Measurements from ENCODE around the gene KRT6A. TPM values are rescaled to one million over a fixed set of nuclear protein-coding genes. Genes with fewer than 3 reads are reported as not detected.

Gene KRT6A
- total RNA-seq (under 1 TPM in 1 of 10 donors, not detected in 9; 0.21 TPM), polyA plus RNA-seq (1 to 10 TPM in 1 of 2 donors, not detected in 1; 1.1 TPM)
- long read RNA-seq, donor 1, result 0 reads
- long read RNA-seq, donor 2, result 0 reads
- long read RNA-seq, donor 3, partial matches to known transcripts, result 0 of 1 reads
- long read RNA-seq, donor 3, other reads (novel, unspliced or antisense), result 0 of 1 reads

DNA sequence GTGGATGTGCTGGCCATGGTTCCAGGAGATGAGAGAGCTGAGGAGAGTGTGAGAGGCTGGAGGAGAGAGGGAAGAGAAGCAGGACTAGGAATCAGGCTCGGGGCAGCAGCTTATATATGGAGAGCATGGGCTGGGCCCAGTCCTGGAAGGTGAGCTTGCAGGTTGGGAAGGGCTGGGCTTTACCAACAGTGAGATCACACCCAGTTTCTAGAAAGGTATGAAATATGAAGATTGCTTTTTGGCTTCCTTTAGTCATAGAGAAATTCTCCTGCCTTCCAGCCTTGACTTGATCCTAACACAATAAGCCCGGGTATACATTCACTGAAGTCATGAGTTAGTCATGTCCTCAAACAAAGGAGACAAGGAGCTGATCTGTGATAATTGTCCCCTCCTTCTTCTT is at the start of gene KRT6A:
TSS of gene KRT6A (minus strand) at position 86 of the 400 bp plus-strand sequence. CDS start at position 17, 69 bp downstream.
- WGBS, 2 donors, result 84 to 92% methylated on average over 2 of the region's 2 CpGs
- Histone ChIP-seq H3K27ac (no peak within 1 kb of the TSS), H3K27me3 (peaks cover 0 to 41% (median 19%) of the 10 kb centered on the region in 7 donors), H3K36me3 (no peaks in the 10 kb centered on the region), H3K4me3 (no peak within 1 kb of the TSS), H3K4me1 (peaks cover 0 to 33% (median 6%) of the 10 kb centered on the region in 9 donors), H3K9me3 (no peaks in the 10 kb centered on the region)
- TF ChIP-seq, protein P1, sequence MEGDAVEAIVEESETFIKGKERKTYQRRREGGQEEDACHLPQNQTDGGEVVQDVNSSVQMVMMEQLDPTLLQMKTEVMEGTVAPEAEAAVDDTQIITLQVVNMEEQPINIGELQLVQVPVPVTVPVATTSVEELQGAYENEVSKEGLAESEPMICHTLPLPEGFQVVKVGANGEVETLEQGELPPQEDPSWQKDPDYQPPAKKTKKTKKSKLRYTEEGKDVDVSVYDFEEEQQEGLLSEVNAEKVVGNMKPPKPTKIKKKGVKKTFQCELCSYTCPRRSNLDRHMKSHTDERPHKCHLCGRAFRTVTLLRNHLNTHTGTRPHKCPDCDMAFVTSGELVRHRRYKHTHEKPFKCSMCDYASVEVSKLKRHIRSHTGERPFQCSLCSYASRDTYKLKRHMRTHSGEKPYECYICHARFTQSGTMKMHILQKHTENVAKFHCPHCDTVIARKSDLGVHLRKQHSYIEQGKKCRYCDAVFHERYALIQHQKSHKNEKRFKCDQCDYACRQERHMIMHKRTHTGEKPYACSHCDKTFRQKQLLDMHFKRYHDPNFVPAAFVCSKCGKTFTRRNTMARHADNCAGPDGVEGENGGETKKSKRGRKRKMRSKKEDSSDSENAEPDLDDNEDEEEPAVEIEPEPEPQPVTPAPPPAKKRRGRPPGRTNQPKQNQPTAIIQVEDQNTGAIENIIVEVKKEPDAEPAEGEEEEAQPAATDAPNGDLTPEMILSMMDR (IDR thresholded peaks at IDR 0.05), result no peak
- no peak for ATAC-seq
- no peak for DNase-seq
- intact Hi-C loops (cut with DNase I), result loop anchor here in 1 of 10 donors (10.0 kb wide), 1 partner anchor 108 kb away; the partner anchor contains the start of gene KRT84

DNA sequence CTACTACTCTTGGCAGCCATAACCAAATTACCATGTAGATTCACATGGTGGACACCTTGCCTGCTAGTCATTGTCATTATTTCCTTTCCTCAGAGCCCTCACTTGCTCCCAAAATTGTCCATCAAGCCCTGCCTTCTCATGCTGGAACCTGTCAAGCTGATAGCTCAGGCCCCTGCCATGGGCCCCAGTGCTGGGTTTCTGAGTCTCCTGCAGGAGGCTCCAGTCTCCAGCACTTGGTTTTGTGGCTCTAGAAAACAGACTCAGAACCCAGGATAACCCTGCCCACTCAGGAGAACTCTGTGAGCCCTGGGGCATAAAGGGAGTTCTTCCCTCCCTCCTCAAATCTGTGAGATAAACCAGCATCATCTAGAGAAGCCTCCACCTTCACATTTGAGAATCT is 49.1 kb upstream of the KRT6A start:
- Histone ChIP-seq H3K4me1 (peaks cover 0 to 4% (median 0%) of the 10 kb centered on the region in 9 donors), H3K9me3 (no peaks in the 10 kb centered on the region), H3K27me3 (peaks cover 0 to 12% (median 0%) of the 10 kb centered on the region in 7 donors), H3K36me3 (no peaks in the 10 kb centered on the region), H3K27ac (no peak overlapping the region), H3K4me3 (no peak overlapping the region)
- ATAC-seq (no peak), DNase-seq (no peak)
- TF ChIP-seq, protein P1 (IDR thresholded peaks at IDR 0.05), result no peak
- intact Hi-C loops (cut with DNase I), result no loop called here

DNA sequence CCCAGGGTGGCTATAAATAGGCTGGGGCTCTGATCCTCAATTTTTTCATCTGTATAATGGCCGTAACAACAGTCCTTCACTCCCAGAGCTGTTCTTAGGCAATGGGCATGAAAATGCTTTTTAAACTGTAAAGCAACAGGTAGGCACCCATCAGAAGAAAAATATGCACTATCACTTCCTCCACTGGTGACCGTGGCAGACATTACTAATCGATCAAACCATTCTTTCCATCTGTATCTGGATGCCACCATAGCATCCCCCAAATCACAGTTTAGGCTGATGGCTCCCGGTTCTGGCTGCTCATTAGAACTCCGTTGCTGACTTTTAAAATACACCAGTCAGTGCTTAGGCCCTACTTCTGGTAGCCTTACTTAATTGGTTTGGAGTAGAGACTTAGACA is 48.7 kb upstream of the KRT6A start:
- Histone ChIP-seq H3K27ac (no peak overlapping the region), H3K4me1 (peaks cover 0 to 4% (median 0%) of the 10 kb centered on the region in 9 donors), H3K27me3 (peaks cover 0 to 13% (median 0%) of the 10 kb centered on the region in 7 donors), H3K36me3 (no peaks in the 10 kb centered on the region), H3K4me3 (no peak overlapping the region), H3K9me3 (no peaks in the 10 kb centered on the region)
- DNase-seq (no peak), ATAC-seq (no peak)
- TF ChIP-seq, protein P1 (IDR thresholded peaks at IDR 0.05), result no peak
- intact Hi-C loops (cut with DNase I), result no loop called here
- 93 to 94% methylated on average over 5 of the region's 5 CpGs for WGBS, 2 donors

DNA sequence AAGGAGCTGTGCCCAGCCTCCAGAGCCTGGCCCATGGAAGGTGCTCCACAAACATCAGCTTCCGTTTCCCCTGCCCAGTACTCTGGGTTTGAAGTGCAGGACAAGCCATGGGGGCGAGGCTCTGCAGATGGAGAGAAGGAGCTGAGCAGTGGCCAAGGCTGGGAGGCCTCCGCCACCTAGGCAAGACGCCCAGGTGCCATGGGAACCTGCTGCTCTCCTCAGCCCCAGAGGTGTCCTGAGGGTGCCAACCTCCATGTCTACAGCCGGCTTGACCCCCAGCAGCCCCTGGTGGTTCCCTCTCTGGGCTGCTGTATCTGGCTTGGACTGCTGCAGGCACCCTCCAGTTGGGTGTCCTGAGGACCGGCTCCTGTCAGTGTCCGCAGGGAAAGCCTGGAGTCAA is 47.5 kb upstream of the KRT6A start:
- Histone ChIP-seq H3K4me1 (peaks cover 0 to 4% (median 0%) of the 10 kb centered on the region in 9 donors), H3K4me3 (no peak overlapping the region), H3K27me3 (peaks cover 0 to 7% (median 0%) of the 10 kb centered on the region in 7 donors), H3K27ac (no peak overlapping the region), H3K9me3 (no peaks in the 10 kb centered on the region), H3K36me3 (no peaks in the 10 kb centered on the region)
- intact Hi-C loops (cut with DNase I), result no loop called here
- DNase-seq (no peak), ATAC-seq (no peak)
- 92 to 98% methylated on average over 7 of the region's 7 CpGs for WGBS, 2 donors
- TF ChIP-seq, protein P1 (IDR thresholded peaks at IDR 0.05), result no peak
